Neural progenitor cell (in vitro differentiated cells): ENCODE results near the gene GPR152. TPM values are rescaled to one million over a fixed set of nuclear protein-coding genes. Genes with fewer than 3 reads are reported as not detected.

Experiments
- DNase-seq: peaks from one replicate; pipeline ENCODE4 v3.0.0-alpha.2; 2016; ENCODE audit warnings: low spot score
- H2AFZ ChIP-seq: fragments of 200-600 bp; sonication (generic); replicated peaks from 2 replicates; pipeline ENCODE4 v1.6.1; 2016; ENCODE audit warnings: antibody characterized with exemption
- H3F3A ChIP-seq: fragments of 200-600 bp; sonication (generic); 2 replicates; pipeline ENCODE4 v1.6.1; 2016; ENCODE audit warnings: antibody characterized with exemption, low read depth
- H3K27ac ChIP-seq: fragments of 200-600 bp; sonication (generic); 2 replicates; pipeline ENCODE4 v1.5.1; 2016; ENCODE audit warnings: mild to moderate bottlenecking
- H3K27me3 ChIP-seq: fragments of 200-600 bp; sonication (generic); 2 replicates; pipeline ENCODE4 v1.6.1; 2016; ENCODE audit warnings: mild to moderate bottlenecking, moderate library complexity
- H3K36me3 ChIP-seq: fragments of 200-600 bp; sonication (generic); 2 replicates; pipeline ENCODE4 v1.5.1; 2016
- H3K4me1 ChIP-seq: fragments of 200-600 bp; sonication (generic); 2 replicates; pipeline ENCODE4 v1.6.1; 2016; ENCODE audit warnings: mixed run types
- H3K4me2 ChIP-seq: fragments of 200-600 bp; sonication (generic); 2 replicates; pipeline ENCODE4 v1.6.1; 2016
- H3K4me3 ChIP-seq: fragments of 200-600 bp; sonication (generic); 2 replicates; pipeline ENCODE4 v1.5.1; 2016
- H3K79me2 ChIP-seq: fragments of 200-600 bp; sonication (generic); 2 replicates; pipeline ENCODE4 v1.6.1; 2016; ENCODE audit warnings: low read depth
- H3K9ac ChIP-seq: fragments of 200-600 bp; sonication (generic); 2 replicates; pipeline ENCODE4 v1.6.1; 2016
- H3K9me3 ChIP-seq: fragments of 200-600 bp; sonication (generic); 2 replicates; pipeline ENCODE4 v1.5.1; 2016; ENCODE audit warnings: low read depth
- H4K20me1 ChIP-seq: fragments of 200-600 bp; sonication (generic); 2 replicates; pipeline ENCODE4 v1.6.1; 2016; ENCODE audit warnings: low read depth
- H3K27ac Mint-ChIP-seq: 3 replicates; pipeline ENCODE4 v1.8.0; 2021; ENCODE audit warnings: mixed read lengths
- H3K27me3 Mint-ChIP-seq: 2 replicates; pipeline ENCODE4 v1.8.0; 2022; ENCODE audit warnings: low read depth, mild to moderate bottlenecking, inconsistent platforms, moderate library complexity, mixed read lengths; ENCODE audit not compliant: insufficient read depth
- H3K36me3 Mint-ChIP-seq: 3 replicates; pipeline ENCODE4 v1.8.0; 2021; ENCODE audit warnings: mixed read lengths
- H3K4me1 Mint-ChIP-seq: 3 replicates; pipeline ENCODE4 v1.8.0; 2021; ENCODE audit warnings: mixed read lengths
- H3K4me3 Mint-ChIP-seq: 3 replicates; pipeline ENCODE4 v1.8.0; 2021; ENCODE audit warnings: mild to moderate bottlenecking, moderate library complexity, mixed read lengths
- H3K9me3 Mint-ChIP-seq: 3 replicates; pipeline ENCODE4 v1.8.0; 2020; ENCODE audit warnings: mixed read lengths
- EZH2 ChIP-seq: fragments of 200-600 bp; sonication (generic); IDR thresholded peaks from 2 replicates; pipeline ENCODE4 v1.6.1; 2017; ENCODE audit warnings: antibody characterized with exemption, mild to moderate bottlenecking, moderate library complexity
- EZH2phosphoT487 ChIP-seq: fragments of 200-600 bp; sonication (generic); IDR thresholded peaks from 2 replicates; pipeline ENCODE4 v1.6.1; 2017; ENCODE audit warnings: antibody characterized with exemption
- total RNA-seq: library from RNA; depleted of rRNA; stranded (reverse); fragments of >200 nt; gene quantifications from 2 replicates; pipeline ENCODE4 v1.2.3, GENCODE V29; 2015; ENCODE audit warnings: low replicate concordance
- TF ChIP-seq, protein P1 (sequence below): fragments of 200-600 bp; sonication (generic); IDR thresholded peaks from 2 replicates; pipeline ENCODE4 v1.5.1; 2017; ENCODE audit warnings: antibody characterized with exemption, mild to moderate bottlenecking

Gene GPR152
- total RNA-seq, 1 donor from 2014 or later = not detected

DNA sequence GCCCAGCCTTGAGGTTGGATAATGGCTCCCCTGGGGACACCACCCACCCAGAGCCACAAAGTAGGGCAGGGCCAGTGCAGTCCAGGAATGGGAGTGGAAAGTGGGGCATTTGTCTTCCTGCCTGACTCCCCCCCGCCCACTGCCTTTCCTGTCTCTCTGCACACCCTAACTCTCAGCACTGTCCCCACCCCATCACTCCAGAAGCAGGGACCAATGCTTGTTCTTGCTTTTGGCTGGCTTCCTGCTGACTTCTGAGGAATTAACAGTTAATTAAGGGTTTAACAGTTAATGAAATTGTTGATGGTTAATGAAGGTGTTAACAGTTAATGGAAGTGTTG lies 47.9 kb upstream of the GPR152 start:
- no peak overlapping the region for H3K27ac Mint-ChIP-seq
- TF ChIP-seq EZH2phosphoT487 = no peak
- TF ChIP-seq, protein P1, sequence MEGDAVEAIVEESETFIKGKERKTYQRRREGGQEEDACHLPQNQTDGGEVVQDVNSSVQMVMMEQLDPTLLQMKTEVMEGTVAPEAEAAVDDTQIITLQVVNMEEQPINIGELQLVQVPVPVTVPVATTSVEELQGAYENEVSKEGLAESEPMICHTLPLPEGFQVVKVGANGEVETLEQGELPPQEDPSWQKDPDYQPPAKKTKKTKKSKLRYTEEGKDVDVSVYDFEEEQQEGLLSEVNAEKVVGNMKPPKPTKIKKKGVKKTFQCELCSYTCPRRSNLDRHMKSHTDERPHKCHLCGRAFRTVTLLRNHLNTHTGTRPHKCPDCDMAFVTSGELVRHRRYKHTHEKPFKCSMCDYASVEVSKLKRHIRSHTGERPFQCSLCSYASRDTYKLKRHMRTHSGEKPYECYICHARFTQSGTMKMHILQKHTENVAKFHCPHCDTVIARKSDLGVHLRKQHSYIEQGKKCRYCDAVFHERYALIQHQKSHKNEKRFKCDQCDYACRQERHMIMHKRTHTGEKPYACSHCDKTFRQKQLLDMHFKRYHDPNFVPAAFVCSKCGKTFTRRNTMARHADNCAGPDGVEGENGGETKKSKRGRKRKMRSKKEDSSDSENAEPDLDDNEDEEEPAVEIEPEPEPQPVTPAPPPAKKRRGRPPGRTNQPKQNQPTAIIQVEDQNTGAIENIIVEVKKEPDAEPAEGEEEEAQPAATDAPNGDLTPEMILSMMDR = no peak
- TF ChIP-seq EZH2 = no peak
- H3K36me3 Mint-ChIP-seq = peaks cover 12% of the 10 kb centered on the region
- Histone ChIP-seq H3K4me2 (no peak overlapping the region), H2AFZ (no peak overlapping the region), H3K4me1 (peaks cover 10% of the 10 kb centered on the region), H3F3A (peaks cover 18% of the 10 kb centered on the region), H3K9me3 (no peaks in the 10 kb centered on the region), H3K27me3 (peaks cover 11% of the 10 kb centered on the region), H4K20me1 (peaks cover 30% of the 10 kb centered on the region), H3K9ac (no peak overlapping the region), H3K4me3 (no peak overlapping the region), H3K79me2 (no peaks in the 10 kb centered on the region), H3K27ac (no peak overlapping the region), H3K36me3 (no peaks in the 10 kb centered on the region)
- H3K27me3 Mint-ChIP-seq = peaks cover 2% of the 10 kb centered on the region
- no peak for DNase-seq
- no peak overlapping the region for H3K4me3 Mint-ChIP-seq
- H3K9me3 Mint-ChIP-seq = no peaks in the 10 kb centered on the region
- peaks cover 10% of the 10 kb centered on the region for H3K4me1 Mint-ChIP-seq

DNA sequence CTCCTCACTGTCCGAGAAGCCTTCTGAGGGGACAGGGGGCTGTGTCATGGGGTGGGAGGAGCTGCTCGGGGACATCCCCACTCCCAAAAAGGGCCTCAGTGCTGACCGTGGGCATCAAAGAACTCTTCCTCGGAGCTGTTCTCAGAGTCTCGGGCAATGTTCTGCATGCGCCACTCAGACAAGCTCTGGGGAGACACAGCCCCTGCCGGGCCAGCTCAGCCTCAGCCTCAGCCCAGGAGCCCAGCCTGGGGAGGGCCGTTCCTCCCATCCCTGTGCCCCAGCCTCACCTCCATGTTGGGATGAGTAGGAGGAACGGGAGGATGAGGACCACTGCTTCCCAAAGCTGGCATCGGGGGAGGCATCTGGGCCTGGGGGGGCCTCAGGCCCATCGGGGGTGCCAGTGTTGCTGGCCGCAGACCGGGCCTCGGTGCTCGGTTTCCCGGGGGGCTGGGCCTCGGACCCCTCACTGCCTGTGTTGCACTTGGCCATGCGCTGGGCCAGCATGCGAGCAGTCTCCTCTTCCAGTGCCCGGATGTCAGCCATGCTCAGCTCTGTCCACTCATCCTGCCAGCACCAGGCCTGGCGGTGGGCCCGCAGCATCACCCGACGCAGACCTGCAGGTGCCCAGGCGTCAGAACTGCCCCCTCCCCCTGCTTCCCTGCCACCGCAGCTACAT lies 47.4 kb upstream of the GPR152 start:
- Mint-ChIP-seq H3K36me3 (peaks cover 12% of the 10 kb centered on the region), H3K9me3 (no peaks in the 10 kb centered on the region), H3K27ac (no peak overlapping the region), H3K27me3 (peaks cover 2% of the 10 kb centered on the region), H3K4me3 (no peak overlapping the region), H3K4me1 (peaks cover 9% of the 10 kb centered on the region)
- DNase-seq = no peak
- Histone ChIP-seq H3K4me3 (no peak overlapping the region), H3K4me1 (peaks cover 7% of the 10 kb centered on the region), H3F3A (peaks cover 13% of the 10 kb centered on the region), H4K20me1 (peaks cover 28% of the 10 kb centered on the region), H3K4me2 (no peak overlapping the region), H3K79me2 (no peaks in the 10 kb centered on the region), H3K27me3 (peaks cover 11% of the 10 kb centered on the region), H3K27ac (no peak overlapping the region), H2AFZ (no peak overlapping the region), H3K9ac (no peak overlapping the region), H3K36me3 (no peaks in the 10 kb centered on the region), H3K9me3 (no peaks in the 10 kb centered on the region)
- TF ChIP-seq EZH2 (no peak), EZH2phosphoT487 (no peak)
- TF ChIP-seq, protein P1 = no peak

DNA sequence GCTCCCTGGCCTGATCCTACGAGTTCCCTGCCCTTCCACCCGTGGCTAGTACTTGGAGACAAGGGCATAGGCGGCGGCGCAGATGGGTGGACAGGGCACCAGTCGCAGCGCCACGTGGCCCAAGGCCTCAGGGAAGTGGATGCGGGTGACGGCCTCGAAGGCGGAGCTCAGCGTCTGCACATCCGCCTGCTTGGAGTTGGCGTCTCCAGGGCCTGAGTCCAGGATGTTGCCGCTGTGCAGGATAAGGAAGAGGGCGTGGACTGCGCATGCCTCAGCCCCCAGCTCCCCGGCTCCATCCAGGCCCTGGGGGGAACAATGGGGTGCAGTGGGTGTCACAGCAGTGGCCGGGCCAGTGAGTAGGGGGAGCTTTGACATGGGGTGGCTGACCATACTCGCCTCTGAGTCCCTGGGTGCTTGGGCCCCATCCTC lies 46.0 kb upstream of the GPR152 start:
- DNase-seq = no peak
- Mint-ChIP-seq H3K27ac (no peak overlapping the region), H3K4me1 (peaks cover 7% of the 10 kb centered on the region), H3K36me3 (peaks cover 12% of the 10 kb centered on the region), H3K9me3 (no peaks in the 10 kb centered on the region), H3K27me3 (peaks cover 2% of the 10 kb centered on the region), H3K4me3 (no peak overlapping the region)
- TF ChIP-seq EZH2phosphoT487 = no peak
- no peak for TF ChIP-seq EZH2
- TF ChIP-seq, protein P1 = no peak
- H3K9ac ChIP-seq = no peak overlapping the region
- H3K36me3 ChIP-seq = no peaks in the 10 kb centered on the region
- peaks cover 3% of the 10 kb centered on the region for H3K4me1 ChIP-seq
- H3K4me3 ChIP-seq = no peak overlapping the region
- peaks cover 8% of the 10 kb centered on the region for H3K27me3 ChIP-seq
- no peak overlapping the region for H3K27ac ChIP-seq
- no peaks in the 10 kb centered on the region for H3K9me3 ChIP-seq
- H3K4me2 ChIP-seq = no peak overlapping the region
- no peak overlapping the region for H2AFZ ChIP-seq
- H4K20me1 ChIP-seq = peaks cover 17% of the 10 kb centered on the region
- H3K79me2 ChIP-seq = no peaks in the 10 kb centered on the region
- H3F3A ChIP-seq = peaks cover 2% of the 10 kb centered on the region
